T-helper 22 cell (primary cell): ENCODE data around the gene PAMR1.
"Not testable (repeated sequence)": the region's sequence is repeated elsewhere in the genome, so short reads cannot be mapped to it uniquely, and the experiment has no call there.

Source experiments
- DNase-seq: peaks from one replicate; pipeline ENCODE4 v3.0.0-alpha.2; 2020; ENCODE audit warnings: low read depth

The PAMR1 gene

DNA sequence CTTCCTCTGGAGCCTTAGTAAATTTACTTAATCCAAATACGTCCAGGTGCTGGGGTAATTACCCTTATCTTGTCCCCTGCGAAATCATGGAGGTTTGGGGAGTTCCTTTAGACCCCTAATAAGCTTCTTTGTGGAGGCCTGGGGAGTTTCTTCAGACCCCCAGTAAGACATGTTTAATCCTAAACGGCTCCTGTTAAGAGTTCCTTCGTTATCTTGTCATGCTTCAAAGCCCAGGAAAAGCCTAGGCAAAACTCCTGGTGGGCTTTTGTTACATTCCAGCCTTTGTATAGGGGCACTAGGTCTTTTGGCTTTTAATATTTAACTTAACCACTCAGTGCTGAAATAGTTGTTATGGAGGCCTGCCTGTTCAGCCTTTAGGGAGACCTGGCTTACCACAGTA, 18.1 kb upstream of the PAMR1 start:
- no peak for DNase-seq

DNA sequence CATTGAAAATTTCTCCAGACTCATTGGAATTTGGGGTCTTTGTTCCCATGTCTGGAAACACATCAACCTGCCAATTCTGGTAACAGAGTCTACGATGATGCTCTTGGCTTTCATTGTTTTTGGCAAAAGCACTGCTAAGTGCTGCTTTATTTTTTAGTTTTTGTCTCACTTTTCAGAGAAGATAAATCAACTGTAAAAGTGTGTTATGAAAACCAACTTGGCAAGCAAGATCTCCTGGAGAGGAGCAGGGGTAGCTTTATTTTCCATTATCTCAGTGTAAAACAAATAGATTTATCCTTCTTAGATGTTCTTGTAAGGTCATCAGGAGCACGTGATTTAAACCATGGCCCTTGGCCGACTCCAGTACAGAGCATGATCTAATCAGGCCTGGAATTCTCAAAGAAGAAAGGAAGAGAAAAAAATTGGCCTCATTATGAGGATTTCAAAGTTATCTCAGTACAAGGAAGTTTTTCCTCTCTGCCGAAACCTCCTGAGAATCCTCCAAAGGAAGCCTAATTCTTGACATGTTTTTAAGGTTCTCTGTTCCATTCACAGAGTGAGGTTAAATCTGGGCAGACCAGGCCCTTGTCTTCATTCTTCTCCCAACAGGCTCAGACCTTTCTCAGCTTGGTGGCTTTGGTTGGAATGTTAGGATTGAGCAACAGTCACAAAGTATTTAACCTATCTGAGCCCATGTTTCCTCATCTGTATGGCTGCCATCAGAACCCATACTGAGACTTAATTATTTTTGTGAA, 16.4 kb upstream of the PAMR1 start:
- DNase-seq = no peak

DNA sequence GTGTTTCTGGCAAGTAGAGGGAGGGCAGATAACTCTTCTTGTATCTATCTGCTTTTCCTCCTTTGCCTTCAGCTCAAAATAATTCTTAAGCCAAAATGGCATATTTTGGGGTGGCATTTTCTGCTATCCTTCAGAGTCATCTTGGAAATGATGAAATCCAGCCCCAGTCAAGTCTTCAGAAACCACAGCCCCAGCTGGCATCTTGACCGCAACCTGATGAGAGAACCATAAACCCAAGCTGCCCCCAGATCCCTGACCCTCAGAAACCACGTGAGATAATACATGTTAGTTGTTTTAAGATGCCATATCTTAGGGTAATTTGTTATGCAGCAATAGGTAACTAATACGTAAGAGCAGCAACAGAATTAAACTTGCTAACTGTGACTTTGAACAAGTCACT, 15.1 kb upstream of the PAMR1 start:
- no peak for DNase-seq

DNA sequence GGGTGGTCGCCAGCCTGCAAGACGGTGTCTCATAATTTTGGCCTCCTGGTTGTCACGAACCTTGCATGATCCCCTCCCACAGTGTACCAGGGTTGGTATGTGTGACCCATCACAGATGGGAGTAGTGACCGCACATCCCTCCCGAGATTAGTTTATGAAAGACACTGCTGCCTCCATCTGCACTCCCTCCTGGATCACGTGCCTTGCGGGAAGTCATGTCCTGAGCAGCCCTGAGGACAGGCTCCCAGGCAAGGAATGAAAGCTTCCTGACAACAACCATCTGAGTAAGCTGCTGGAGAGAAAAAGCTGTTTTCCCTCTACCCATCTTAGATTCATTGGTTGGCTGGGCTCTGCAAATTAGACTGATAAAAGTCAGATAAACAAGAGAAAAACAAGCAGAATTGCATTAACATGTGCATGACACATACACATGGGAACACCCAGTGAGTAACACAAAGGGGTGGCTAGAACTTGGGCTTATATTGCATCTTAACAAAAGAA, 14.4 kb upstream of the PAMR1 start:
- no peak for DNase-seq

DNA sequence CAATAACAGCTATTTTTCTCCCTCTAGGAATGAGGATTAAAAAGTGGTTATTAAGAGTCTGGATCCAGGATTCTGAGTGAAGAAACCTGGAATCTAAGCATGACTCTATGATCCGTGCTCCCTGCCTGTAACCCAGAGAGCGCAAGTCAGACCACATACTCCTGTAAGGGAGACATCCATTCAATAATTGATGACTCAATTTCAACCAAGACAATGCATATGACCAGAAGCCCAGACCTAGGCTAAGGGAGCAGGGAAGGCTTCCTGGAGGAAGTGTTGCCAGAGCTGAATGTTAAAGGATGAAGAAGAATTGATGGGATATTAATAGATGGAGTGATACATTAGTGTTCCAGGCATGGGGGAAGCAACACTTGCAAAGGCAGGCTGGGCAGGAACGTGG, 13.8 kb upstream of the PAMR1 start:
- DNase-seq = no peak

DNA sequence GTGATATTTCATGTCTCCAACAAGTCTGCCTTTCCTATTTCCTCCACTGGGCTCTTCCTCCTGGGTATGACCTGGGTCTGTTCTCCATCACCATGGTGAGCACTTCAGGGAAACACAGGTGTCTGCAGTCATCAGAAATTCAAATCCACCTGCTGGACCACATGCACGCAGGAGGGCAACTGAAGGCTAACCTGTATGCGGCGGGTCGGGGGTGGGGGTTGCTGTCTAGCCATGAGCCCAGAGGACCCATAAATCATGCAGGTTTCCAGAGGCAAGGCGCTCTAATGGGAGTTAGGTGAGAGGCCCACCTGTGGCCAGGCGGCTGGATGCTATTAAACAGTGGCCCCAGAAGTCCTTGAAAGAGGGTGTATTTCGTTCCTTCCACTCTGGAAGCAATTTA, 11.1 kb upstream of the PAMR1 start:
- DNase-seq = no peak

DNA sequence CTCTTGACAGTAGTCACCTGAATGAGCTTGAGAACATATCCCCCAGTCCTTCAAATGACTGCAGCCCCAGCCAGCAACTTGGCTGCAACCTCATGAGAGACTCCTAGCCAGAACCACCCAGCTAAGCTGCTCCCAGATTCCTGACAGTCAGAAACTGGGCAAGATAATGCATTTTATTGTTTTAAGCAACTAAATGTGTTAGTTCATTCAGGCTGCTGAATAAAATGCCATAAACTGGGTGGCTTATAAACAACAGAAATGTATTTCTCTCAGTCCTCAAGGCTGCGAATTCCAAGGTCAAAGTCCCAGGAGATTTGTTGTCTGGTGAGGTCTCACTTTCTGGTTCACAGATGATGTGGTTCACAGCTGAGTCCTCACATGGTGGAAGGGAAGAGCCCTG, 5.8 kb upstream of the PAMR1 start:
- no peak for DNase-seq

DNA sequence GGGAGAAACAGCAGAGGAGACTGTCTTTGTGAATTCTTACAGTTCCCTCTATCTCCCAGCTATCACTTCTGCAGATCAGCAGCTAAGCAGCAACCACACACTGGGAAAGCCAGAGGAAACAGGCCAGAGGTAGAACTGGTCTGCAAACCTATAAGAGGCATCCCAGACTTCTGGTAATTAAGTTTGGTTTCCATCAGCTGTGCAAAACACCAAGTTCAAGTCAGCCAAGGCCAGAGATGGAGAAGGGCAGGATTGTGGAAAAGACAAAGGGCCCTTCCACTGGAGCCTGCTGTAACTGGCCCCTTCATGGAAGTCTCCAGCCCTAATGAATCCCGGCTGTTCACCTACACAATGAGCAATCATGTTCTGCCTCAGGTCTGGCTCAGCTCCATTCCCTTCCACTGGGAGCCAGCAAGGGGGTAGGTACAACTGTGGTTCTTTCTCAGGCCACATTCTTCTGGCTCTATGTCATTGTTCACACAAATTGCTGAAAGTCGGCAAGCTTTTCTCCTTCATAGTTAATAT, 4.6 kb upstream of the PAMR1 start:
- no peak for DNase-seq

DNA sequence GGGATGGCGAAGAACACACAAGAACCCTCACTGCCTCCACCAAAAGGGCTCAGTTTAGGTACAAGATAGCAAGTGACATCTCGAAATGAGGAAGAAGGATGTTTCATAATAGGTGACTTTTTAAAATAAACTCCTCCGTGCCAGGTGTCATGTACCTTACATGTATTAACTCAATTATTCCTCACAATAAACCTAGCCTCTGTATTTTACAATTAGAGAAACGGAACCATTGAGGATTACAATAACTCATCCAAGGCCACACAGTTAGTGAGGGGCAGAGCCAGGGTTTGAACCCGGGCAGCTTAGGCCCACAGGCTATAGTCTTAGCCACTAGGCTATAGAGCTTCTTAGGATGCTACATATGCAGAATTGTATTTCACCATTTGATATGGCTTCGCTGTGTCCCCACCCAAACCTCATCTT, 965 bp upstream of the PAMR1 start:
- DNase-seq = no peak

DNA sequence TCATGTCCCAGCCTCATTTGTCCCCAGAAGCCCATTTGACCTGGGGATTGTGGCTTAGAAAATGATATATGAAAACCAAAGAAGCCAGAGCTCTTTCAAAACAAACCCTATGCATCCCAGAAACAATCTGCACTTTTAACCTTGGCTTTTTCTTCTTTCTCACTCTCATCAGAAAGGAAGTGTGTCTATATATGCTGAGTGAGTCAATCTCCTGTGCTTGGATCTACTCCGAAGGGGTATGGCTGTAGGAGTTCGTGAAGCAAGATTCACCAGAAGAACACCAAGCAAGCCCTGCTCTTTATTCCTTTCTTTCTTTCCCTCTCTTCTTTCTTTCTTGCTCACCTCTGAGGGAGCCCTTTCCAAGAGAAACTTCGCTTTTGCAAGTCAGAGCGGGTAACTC, 636 bp downstream of the PAMR1 start:
- DNase-seq = no peak

DNA sequence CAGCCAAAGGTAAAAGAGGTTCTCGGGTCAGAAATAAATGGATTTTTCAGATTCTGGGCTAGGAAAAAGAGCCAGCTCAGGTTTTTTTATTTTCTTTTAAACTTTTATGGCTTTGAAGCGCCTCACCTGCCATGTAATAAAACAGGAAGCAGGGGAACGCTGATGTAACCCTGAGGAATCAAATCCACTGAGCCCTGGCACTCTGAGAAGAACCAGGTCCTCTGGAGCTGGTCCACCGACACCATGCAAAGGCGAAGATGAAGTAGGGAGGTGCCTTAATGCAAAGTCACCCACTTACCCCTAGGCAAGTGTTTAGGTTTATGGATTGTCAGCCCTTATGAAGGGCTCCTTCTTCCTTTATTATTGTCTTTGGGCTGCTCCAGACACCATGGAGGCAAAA, 1.6 kb downstream of the PAMR1 start:
- no peak for DNase-seq

DNA sequence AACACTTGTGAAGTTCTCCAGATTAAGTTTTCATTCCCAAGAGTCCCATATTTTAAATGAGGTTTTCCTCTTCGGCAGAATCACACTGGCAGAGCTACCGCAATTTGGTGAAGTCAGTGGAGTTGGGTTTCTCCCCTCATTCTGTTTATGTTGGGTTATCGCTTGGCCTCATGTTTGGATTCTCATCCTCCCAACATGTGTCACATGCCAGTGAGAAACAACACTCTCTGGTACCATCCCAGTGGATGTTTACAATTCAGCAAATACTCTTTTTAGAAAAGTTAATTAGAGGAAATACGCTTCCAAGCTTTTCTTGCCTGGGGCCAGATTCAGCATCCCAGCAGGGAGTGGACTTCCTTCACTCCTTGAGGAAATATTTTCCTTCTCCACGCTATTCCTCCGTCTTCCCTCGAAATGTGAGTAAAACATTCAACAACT, 2.1 kb downstream of the PAMR1 start:
- DNase-seq = no peak

DNA sequence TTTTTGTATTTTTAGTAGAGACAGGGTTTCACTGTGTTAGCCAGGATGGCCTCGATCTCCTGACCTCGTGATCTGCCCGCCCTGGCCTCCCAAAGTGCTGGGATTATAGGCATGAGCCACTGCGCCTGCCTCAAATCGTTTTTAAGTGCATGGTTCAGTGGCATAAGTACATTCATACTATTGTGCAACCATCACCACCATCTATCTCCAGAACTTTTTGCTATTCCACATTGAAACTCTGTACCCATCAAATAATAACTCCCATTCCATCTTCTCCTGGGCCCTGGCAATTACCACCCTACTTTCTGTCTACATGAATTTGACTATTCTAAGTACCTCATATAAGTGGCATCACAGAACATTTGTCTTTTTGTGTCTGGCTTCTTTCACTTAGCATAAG, 3.3 kb downstream of the PAMR1 start:
- DNase-seq = not testable (repeated sequence)

DNA sequence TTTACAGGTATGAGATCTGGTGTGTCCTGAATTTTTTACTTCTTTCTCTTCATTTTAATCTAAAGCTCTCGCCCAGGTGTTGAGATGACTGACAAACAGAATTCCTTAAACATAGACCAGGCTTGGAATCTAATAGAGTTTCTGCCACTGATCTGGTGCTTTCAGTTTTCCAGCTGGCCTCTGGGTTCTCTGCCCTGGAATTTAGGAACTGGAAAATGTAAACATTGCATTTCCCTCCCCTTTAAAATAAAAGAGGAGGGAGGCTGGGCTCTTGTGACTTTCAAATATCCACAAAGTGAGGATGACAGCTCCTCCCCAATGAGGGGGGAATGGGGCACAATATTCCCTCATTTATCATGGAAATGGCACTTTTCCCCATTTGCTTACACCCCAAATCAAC, 5.0 kb downstream of the PAMR1 start:
- DNase-seq = no peak

DNA sequence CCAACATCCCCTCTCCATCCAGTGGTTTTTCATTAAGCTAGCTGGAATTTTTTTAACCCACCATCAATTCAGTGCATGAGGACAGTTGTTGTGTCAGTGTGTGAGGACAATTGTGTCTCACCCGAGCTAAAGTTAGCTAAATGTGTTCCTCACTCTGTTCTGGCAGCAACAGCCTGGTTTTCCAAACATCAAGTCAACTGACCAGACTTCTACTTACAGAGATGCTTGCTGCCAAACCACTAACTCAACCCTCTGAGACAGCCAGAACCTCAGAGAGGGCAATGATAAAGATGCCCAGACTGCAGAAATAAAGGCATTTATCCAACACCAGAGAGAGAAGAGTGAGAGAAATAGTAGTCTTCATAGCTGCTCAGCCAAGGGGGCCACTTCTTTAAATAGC, 6.7 kb downstream of the PAMR1 start:
- no peak for DNase-seq

DNA sequence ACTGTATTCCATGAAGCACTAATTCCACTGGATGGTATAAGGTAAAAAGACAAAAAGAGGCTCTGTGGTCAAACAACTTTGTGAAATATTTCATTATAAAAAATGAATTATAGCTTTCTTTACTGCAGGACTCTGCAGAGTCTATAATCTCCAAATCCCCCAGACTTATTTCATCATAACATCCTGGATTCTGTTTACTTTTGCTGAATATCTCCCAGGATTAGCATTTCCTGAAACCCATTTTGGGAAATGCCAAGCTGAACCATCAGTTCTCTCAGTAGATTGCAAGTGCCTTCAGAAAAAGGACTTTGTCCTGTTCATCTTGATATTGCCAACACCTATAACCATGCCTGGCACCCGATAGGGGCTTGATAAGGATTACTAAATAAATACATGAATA, 7.9 kb downstream of the PAMR1 start:
- DNase-seq = no peak

DNA sequence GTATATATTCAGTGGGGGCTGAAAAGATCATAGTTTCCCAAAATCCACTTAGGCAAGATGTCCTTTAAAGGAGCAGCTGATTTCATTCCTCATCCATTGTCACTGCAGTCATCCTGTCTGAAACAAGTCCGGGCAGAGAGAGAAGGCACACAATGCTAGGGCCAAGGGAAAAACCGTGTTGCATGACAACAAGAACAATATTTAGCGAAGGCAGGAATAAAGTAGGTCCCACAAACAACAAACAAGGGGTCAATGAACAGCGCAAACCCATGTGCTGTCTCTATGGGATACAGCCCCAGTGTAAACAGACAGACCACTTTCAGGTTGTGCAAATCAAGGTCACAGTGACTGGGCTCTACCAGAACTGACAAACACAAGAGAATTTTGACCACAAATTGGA, 9.0 kb downstream of the PAMR1 start:
- no peak for DNase-seq

DNA sequence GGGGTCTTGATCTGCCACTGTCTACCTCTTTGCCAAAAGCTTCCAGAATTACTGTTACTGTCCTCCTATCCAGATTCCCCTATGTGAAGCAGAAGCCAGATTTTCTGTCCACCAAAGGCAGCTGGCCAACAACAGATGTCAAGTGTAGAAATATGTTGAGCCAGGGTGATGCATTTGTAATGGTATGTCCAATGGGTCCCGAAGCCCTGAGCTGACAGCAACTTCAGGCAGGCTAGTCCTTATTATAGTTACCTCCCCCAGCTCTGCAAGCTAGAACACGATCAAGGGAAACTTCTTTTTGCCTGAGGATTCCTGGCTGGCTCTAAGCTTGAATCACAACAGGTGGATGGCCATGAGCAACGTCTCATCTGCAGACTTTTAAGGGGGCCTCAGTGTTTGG, 10.2 kb downstream of the PAMR1 start:
- DNase-seq = no peak

DNA sequence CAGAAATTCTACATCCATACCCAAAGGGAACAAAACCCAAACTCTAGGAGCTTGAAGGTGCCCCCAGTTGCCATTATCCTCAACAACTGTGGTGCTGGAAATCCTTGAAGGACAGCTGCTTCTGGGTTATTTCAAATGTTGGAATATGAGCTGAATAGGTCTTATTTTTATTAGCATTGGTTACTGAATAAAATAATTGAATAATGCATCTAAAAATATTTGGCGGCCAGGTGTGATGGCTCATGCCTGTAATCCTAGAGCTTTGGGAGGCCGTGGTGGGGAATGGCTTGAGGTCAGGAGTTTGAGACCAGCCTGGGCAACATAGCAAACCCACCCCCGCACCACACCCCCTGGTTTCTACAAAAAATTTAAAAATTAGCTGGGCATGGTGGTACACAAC, 10.9 kb downstream of the PAMR1 start:
- DNase-seq = no peak

DNA sequence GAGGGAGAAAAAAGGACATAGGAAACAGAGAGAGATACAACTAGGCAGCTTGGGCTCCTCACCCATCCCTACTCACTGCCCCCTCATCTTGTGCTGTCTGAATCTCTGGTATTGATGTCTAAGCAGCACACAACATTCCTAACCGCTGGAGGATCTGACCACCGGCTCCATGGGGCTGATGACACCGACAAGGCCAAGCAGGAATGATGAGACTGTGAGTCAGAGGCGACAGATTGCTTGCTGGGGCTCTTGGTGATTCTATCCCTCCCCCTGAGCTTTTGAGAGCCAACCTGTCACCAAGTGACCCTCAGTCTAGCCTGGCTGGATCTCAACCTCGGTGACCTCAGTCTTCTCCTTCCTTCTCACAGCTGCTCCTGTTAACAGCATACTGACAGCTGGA, 13.8 kb downstream of the PAMR1 start:
- no peak for DNase-seq

DNA sequence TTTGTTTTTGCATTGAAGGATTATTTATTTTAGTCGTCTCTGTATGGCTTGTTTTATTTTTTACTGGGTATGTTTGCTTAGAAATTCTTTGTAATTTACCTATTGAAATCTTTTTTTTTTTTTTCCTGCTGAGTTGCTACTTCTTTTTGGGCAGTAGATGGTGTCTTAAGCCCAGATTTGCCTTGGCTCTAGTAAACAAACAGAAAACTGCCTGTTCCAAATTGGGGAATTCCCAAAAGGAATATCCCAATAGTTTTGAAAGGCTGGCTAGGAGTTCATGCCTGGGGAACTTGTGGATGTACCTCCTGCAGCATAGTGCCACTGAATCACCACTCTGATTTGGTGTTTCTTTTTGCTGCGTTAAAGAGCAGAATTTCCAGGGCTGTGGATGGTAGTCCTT, 17.7 kb downstream of the PAMR1 start:
- no peak for DNase-seq

DNA sequence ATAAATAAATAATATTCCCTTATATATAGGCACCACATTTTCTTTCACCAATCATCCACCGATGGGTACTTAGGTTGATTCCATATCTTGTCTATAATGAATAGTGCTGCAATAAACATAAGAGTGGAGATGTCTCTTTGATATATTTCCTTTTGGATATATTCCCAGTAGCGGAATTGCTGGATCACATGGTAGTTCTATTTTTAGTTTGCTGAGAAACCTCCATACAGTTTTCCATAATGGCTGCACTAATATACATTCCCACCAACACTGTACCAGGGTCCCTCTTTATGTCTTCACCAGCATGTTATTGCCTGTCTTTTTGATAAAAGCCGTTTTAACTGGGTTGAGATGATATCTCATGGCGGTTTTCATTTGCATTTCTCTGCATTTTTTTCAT, 23.6 kb downstream of the PAMR1 start:
- no peak for DNase-seq

DNA sequence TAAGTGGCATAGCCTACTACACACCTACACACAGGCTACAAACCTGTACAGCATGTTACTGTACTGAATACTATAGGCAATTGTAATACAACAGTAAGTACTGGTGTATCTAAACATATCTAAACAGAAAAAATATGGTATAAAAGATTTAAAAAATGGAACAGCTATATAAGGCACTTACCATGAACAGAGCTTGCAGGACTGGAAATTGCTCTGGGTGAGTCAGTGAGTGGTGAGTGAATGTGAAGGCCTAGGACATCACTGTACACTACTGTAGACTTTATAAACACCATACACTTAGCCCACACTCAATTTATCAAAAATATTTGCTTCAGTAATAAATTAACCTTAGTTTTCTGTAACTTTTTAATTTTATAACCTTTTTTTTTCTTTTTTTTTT, 24.7 kb downstream of the PAMR1 start:
- no peak for DNase-seq

DNA sequence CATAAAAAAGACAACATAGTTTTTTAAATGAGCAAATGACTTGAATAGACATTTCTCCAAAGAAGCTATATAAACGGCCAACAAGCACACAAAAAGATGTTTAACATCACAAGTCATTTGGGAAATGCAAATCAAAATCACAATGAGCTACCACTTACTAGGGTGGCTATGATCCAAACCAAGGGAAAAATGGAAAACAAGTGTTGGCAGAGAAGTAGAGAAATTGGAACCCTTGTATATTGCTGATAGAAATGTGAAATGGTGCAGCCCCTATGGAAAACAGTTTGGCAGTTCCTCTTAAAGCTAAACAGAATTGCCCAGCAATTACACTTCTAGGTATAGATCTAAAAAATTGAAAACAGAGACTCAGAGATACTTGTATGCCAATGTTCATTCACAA, 29.0 kb downstream of the PAMR1 start:
- DNase-seq = no peak
